Measurements from ENCODE around the gene BUD23.

DNA sequence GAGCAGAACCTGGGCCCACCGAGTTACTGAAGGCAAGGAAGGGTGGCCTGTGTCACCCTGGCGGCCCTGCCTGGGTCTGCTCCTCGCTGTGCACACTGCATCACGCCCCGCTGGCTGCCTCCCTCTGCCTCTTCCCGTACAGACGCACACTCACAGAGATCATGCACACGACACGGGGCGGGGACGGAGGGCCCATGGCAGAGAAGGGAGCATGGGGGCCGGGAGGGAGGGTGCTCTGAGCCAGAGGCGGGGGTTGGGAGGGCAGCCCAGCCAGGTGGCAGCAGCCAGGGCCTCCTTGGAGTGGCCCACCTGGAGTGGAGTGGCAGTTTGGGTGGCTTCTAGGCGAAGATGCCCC, 16.6 kb downstream of the BUD23 start:
- TF ChIP-seq, protein P1, sequence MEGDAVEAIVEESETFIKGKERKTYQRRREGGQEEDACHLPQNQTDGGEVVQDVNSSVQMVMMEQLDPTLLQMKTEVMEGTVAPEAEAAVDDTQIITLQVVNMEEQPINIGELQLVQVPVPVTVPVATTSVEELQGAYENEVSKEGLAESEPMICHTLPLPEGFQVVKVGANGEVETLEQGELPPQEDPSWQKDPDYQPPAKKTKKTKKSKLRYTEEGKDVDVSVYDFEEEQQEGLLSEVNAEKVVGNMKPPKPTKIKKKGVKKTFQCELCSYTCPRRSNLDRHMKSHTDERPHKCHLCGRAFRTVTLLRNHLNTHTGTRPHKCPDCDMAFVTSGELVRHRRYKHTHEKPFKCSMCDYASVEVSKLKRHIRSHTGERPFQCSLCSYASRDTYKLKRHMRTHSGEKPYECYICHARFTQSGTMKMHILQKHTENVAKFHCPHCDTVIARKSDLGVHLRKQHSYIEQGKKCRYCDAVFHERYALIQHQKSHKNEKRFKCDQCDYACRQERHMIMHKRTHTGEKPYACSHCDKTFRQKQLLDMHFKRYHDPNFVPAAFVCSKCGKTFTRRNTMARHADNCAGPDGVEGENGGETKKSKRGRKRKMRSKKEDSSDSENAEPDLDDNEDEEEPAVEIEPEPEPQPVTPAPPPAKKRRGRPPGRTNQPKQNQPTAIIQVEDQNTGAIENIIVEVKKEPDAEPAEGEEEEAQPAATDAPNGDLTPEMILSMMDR (IDR thresholded peaks at IDR 0.05), result no peak
- TF ChIP-seq POLR2A (IDR thresholded peaks at IDR 0.05) (no peak), POLR2AphosphoS5 (IDR thresholded peaks at IDR 0.05) (no peak), EP300 (IDR thresholded peaks at IDR 0.05) (no peak)

Data from stomach (tissue), 4 donors.